Nephron progenitor cell (in vitro differentiated cells): Measurements from ENCODE around the gene NLGN1.

Experiments
- DNase-seq: peaks from one replicate; pipeline ENCODE4 v3.0.0; 2021
- H3K27ac Mint-ChIP-seq: 2 replicates; pipeline ENCODE4 v1.8.0; 2021; ENCODE audit warnings: mild to moderate bottlenecking, moderate library complexity, mixed read lengths
- H3K27me3 Mint-ChIP-seq: 2 replicates; pipeline ENCODE4 v1.8.0; 2021; ENCODE audit warnings: mild to moderate bottlenecking, low read depth, mixed read lengths; ENCODE audit not compliant: poor library complexity
- H3K36me3 Mint-ChIP-seq: 2 replicates; pipeline ENCODE4 v1.8.0; 2021; ENCODE audit warnings: low read depth, mixed read lengths
- H3K4me1 Mint-ChIP-seq: 2 replicates; pipeline ENCODE4 v1.8.0; 2021; ENCODE audit warnings: mixed read lengths
- H3K4me3 Mint-ChIP-seq: 2 replicates; pipeline ENCODE4 v1.8.0; 2021; ENCODE audit warnings: mild to moderate bottlenecking, moderate library complexity, mixed read lengths
- H3K9me3 Mint-ChIP-seq: 2 replicates; pipeline ENCODE4 v1.8.0; 2021; ENCODE audit warnings: mild to moderate bottlenecking, moderate library complexity, mixed read lengths
- CTCF ChIP-seq: fragments of 200-600 bp; sonication (generic); IDR thresholded peaks from 2 replicates; pipeline ENCODE4 v1.5.0; 2021; ENCODE audit warnings: antibody characterized with exemption

NLGN1 gene

GRCh38 chr3:173401369-173401768, 3.8 kb downstream of the NLGN1 start:
- no peak for TF ChIP-seq CTCF
- peaks cover 41% of the 10 kb centered on the region for H3K4me1 Mint-ChIP-seq
- H3K36me3 Mint-ChIP-seq, result no peaks in the 10 kb centered on the region
- H3K27ac Mint-ChIP-seq, result no peak overlapping the region
- H3K9me3 Mint-ChIP-seq, result no peaks in the 10 kb centered on the region
- no peak for DNase-seq
- H3K27me3 Mint-ChIP-seq, result peaks cover 11% of the 10 kb centered on the region
- H3K4me3 Mint-ChIP-seq, result no peak overlapping the region

- Mint-ChIP-seq H3K9me3 (no peaks in the 10 kb centered on the region), H3K36me3 (no peaks in the 10 kb centered on the region), H3K4me1 (peaks cover 28% of the 10 kb centered on the region), H3K27me3 (no peaks in the 10 kb centered on the region), H3K4me3 (no peak overlapping the region), H3K27ac (no peak overlapping the region)
- TF ChIP-seq CTCF, result no peak
- DNase-seq, result no peak
Observed at GRCh38 chr3:173402656-173403055, 5.1 kb downstream of the NLGN1 start.

- no peak for DNase-seq
- peaks cover 21% of the 10 kb centered on the region for H3K4me1 Mint-ChIP-seq
- no peak overlapping the region for H3K4me3 Mint-ChIP-seq
- no peak overlapping the region for H3K27ac Mint-ChIP-seq
- no peaks in the 10 kb centered on the region for H3K27me3 Mint-ChIP-seq
- no peaks in the 10 kb centered on the region for H3K36me3 Mint-ChIP-seq
- TF ChIP-seq CTCF, result no peak
- H3K9me3 Mint-ChIP-seq, result no peaks in the 10 kb centered on the region
Observed at GRCh38 chr3:173403376-173403775, 5.8 kb downstream of the NLGN1 start.

GRCh38 chr3:173404156-173404555, 6.6 kb downstream of the NLGN1 start:
- Mint-ChIP-seq H3K27ac (no peak overlapping the region), H3K36me3 (no peaks in the 10 kb centered on the region), H3K9me3 (no peaks in the 10 kb centered on the region), H3K4me1 (peaks cover 13% of the 10 kb centered on the region), H3K4me3 (no peak overlapping the region), H3K27me3 (peaks cover 3% of the 10 kb centered on the region)
- no peak for TF ChIP-seq CTCF
- DNase-seq, result no peak

GRCh38 chr3:173410436-173410835, 12.9 kb downstream of the NLGN1 start:
- peaks cover 18% of the 10 kb centered on the region for H3K4me1 Mint-ChIP-seq
- no peak for DNase-seq
- no peak overlapping the region for H3K4me3 Mint-ChIP-seq
- H3K27me3 Mint-ChIP-seq, result peaks cover 5% of the 10 kb centered on the region
- no peaks in the 10 kb centered on the region for H3K9me3 Mint-ChIP-seq
- TF ChIP-seq CTCF, result no peak
- no peaks in the 10 kb centered on the region for H3K36me3 Mint-ChIP-seq
- H3K27ac Mint-ChIP-seq, result no peak overlapping the region

GRCh38 chr3:173410849-173411248, 13.3 kb downstream of the NLGN1 start:
- Mint-ChIP-seq H3K4me3 (no peak overlapping the region), H3K9me3 (no peaks in the 10 kb centered on the region), H3K4me1 (peaks cover 18% of the 10 kb centered on the region), H3K27ac (peak overlapping the region; percentile 47), H3K27me3 (peaks cover 5% of the 10 kb centered on the region), H3K36me3 (no peaks in the 10 kb centered on the region)
- TF ChIP-seq CTCF, result no peak
- no peak for DNase-seq
